ENCODE data around the gene USH1G. TPM values are rescaled to one million over a fixed set of nuclear protein-coding genes. Genes with fewer than 3 reads are reported as not detected.
"Not testable (repeated sequence)": the region's sequence is repeated elsewhere in the genome, so short reads cannot be mapped to it uniquely, and the experiment has no call there.

Gene USH1G
- total and polyA plus RNA-seq, 12 donors, result not detected

- Histone ChIP-seq H3K36me3 (no peaks in the 10 kb centered on the region), H3K4me3 (no peak overlapping the region), H3K4me1 (peaks cover 0 to 10% (median 0%) of the 10 kb centered on the region in 9 donors), H3K27ac (no peak overlapping the region), H3K27me3 (peaks cover 3 to 59% (median 45%) of the 10 kb centered on the region in 7 donors), H3K9me3 (no peaks in the 10 kb centered on the region)
- ATAC-seq (no peak), DNase-seq (no peak)
- TF ChIP-seq CTCF (IDR thresholded peaks at IDR 0.05), result no peak
- WGBS, 2 donors, result 85 to 87% methylated on average over 13 of the region's 13 CpGs
- intact Hi-C loops (cut with DNase I), result no loop called here
Observed at GRCh38 chr17:74916136-74916850, 6.8 kb downstream of the USH1G start.

- ATAC-seq; H3K4me1 ChIP-seq; H3K36me3 ChIP-seq; H3K27ac ChIP-seq; DNase-seq; H3K9me3 ChIP-seq; H3K4me3 ChIP-seq; intact Hi-C loops (cut with DNase I): not testable (repeated sequence)
- WGBS, 2 donors, result 66 to 68% methylated on average over 8 of the region's 8 CpGs
- H3K27me3 ChIP-seq, result peaks cover 0 to 23% (median 11%) of the 10 kb centered on the region in 7 donors
Observed at GRCh38 chr17:74911423-74911822, 11.6 kb downstream of the USH1G start.

GRCh38 chr17:74909097-74909496 is 14.0 kb downstream of the USH1G start:
- H3K4me3 ChIP-seq; H3K9me3 ChIP-seq; intact Hi-C loops (cut with DNase I); H3K4me1 ChIP-seq; ATAC-seq; H3K36me3 ChIP-seq; DNase-seq; H3K27ac ChIP-seq: not testable (repeated sequence)
- peaks cover 0 to 17% (median 14%) of the 10 kb centered on the region in 7 donors for H3K27me3 ChIP-seq
- 68 to 70% methylated on average over 4 of the region's 4 CpGs for WGBS, 2 donors

GRCh38 chr17:74907012-74907411 is 16.0 kb downstream of the USH1G start:
- no peak overlapping the region for H3K27ac ChIP-seq
- 95% methylated on average over 28 to 34 of the region's 34 CpGs for WGBS, 2 donors
- DNase-seq, result no peak

GRCh38 chr17:74906214-74906793 is 16.8 kb downstream of the USH1G start:
- H3K4me1 ChIP-seq; intact Hi-C loops (cut with DNase I); DNase-seq; H3K36me3 ChIP-seq; ATAC-seq; H3K27ac ChIP-seq; H3K9me3 ChIP-seq; H3K4me3 ChIP-seq: not testable (repeated sequence)
- H3K27me3 ChIP-seq, result peaks cover 0 to 32% (median 21%) of the 10 kb centered on the region in 7 donors
- WGBS, 2 donors, result 75 to 77% methylated on average over 6 of the region's 6 CpGs

More at GRCh38 chr17:74907012-74907411, 16.0 kb downstream of the USH1G start:
- Histone ChIP-seq H3K4me3 (no peak overlapping the region), H3K36me3 (no peaks in the 10 kb centered on the region), H3K27me3 (peaks cover 0 to 30% (median 21%) of the 10 kb centered on the region in 7 donors), H3K9me3 (peaks cover 0 to 7% (median 0%) of the 10 kb centered on the region in 11 donors), H3K4me1 (no peaks in the 10 kb centered on the region)
- no peak for ATAC-seq
- TF ChIP-seq CTCF (IDR thresholded peaks at IDR 0.05), result no peak
- intact Hi-C loops (cut with DNase I), result no loop called here

Measured in heart right ventricle (tissue), 16 donors.